ENCODE results near the gene PANK2.
"Not testable (repeated sequence)": the region's sequence is repeated elsewhere in the genome, so short reads cannot be mapped to it uniquely, and the experiment has no call there.

Gene PANK2

DNA sequence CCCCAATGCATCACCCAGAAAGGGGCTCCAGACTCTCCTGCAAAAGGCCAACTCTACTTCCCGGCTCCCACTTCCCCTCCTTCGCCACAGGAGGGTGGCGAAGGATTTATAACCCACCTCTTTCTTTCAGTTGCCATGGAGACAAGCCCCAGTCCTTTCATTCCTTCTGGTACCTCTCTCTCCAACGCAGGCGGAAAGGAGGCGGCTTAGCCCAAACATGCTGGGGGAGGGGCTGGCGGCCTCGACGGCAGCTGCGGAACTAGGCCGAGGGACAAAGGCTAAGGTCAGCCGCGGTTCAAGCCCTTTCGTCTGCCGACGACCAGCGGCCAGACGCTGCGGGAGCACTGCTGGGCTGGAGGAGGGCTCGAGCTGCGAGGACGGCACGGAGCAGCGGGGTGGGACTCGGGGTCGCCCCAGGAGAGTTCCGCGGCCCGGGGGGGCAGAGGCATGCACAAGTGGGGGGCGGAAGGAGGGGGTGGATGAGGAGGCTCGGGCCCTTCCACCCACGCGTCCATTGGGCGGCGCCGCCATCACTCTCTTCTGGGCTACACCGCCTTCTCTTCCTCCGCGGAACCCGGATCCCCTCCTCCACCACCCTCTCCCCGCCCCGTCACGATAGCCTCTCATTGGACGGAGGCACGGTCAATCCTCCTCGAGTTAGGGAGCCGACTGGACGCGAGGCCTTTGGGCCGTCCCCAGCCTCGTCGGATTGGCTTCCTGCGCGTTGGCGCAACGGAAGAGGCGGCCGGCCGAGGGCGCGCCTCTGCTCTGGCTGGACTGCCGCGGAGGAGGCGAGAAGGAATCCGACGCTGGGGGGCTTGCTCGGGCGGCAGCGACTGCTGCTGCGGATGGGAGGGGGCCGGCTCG lies at the start of gene PANK2:
PANK2 (plus strand) TSS at position 766 of the 867 bp plus-strand sequence.
- peak; percentile 95 for DNase-seq (ENCODE audit: low spot score)

DNA sequence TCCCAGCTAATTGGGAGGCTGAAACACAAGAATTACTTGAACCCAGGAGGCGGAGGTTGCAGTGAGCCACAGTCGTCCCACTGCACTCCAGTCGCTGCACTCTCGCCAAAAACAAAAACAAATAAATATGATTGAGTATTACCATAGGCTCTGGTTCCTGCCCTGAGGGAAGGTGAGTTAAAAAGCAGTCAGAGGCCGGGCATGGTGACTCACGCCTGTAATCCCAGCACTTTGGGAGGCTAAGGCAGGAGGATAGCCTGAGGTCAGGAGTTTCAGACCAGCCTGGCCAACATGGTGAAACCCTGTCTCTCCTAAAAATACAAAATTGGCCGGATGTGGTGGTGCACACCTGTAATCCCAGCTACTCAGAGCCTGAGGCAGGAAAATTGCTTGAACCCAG lies 49.0 kb upstream of the PANK2 start:
- DNase-seq (ENCODE audit: low spot score): not testable (repeated sequence)

DNA sequence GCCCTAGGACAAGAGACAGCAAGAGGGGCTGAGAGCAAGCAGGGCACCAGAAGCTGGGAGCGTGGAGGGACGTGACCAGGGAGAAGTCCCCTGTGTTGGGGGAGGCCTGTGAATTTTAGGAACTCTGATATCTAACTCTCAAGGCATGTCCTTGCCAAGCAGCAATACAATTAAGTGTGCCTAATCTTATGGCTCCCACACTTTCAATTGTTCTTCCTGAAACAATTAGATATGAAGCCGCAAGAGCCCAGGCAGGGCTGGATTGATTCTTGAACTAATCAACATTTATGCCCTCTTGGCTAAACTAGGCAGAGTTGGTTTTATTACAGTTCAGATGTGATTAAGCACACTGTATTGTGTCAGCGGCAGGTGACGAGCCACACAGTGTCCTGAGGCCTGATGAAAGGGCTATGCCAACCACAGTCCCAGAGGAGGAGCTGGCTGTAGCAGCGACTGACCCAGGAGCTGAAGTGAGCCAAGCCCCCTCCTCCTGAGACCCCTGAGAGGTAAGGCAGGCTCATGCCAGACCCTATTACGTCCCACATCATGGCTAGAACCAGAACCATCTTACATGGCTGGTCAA lies 46.7 kb upstream of the PANK2 start:
- DNase-seq (ENCODE audit: low spot score): no peak

DNA sequence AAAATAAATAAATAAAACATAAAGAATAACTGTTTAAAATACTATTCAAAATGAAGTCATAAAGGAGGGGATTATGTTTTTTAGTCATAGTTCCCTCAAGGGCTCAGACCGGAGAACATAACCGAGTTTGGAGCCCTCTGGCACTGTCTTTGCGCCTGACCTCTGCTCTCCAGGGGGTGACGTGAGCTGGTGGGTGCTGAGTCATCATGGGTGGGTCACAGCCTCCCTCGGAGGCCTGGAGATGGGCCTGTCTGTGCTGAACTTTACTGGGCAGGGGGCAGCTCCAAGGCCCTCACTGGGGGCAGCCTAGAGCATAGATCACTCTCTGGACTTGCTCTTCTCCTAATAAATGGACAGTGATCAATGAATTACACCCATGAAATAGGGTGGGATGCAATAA lies 45.7 kb upstream of the PANK2 start:
- no peak for DNase-seq (ENCODE audit: low spot score)

DNA sequence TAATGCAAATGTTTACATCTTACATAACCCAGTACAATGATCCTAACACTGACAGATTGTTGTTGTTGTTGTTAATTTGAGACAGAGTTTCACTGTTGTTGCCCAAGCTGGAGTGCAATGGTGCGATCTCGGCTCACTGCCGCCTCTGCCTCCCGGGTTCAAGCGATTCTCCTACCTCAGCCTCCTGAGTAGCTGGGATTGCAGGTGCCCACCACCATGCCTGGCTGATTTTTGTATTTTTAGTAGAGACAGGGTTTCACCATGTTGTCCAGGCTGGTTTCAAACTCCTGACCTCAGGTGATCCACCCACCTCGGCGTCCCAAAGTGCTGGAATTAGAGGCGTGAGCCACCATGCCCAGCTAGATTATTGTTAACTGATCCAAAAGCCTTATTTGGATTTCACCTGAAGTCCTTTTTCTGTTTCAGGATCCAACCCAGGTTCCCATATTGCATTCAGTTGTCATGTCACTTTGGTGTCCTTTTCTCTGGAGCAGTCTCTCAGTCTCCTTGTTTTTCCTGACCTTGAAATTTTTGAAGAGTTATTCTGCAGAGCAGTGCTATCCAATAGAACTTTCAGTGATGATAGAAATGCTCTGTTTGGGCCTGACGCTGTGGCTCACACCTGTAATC lies 45.1 kb upstream of the PANK2 start:
- DNase-seq (ENCODE audit: low spot score): not testable (repeated sequence)

DNA sequence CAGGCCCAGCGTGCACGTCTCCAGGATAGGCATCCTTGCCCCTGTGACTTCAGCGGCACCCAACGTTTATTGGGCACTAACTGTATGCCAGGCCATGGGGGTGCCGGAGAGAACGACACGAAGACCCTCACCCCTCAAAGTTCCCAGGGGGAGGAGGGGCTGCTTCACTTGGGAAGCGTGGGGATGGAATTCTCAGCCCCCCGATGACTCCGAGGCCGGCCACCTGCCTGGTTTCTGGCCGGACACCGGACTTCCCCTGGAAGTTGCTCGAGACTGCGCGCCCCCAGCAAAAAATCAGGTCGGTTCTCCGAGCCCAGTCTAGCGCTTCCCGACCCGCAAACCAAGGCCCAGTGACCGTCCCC lies 42.8 kb upstream of the PANK2 start:
- no peak for DNase-seq (ENCODE audit: low spot score)

DNA sequence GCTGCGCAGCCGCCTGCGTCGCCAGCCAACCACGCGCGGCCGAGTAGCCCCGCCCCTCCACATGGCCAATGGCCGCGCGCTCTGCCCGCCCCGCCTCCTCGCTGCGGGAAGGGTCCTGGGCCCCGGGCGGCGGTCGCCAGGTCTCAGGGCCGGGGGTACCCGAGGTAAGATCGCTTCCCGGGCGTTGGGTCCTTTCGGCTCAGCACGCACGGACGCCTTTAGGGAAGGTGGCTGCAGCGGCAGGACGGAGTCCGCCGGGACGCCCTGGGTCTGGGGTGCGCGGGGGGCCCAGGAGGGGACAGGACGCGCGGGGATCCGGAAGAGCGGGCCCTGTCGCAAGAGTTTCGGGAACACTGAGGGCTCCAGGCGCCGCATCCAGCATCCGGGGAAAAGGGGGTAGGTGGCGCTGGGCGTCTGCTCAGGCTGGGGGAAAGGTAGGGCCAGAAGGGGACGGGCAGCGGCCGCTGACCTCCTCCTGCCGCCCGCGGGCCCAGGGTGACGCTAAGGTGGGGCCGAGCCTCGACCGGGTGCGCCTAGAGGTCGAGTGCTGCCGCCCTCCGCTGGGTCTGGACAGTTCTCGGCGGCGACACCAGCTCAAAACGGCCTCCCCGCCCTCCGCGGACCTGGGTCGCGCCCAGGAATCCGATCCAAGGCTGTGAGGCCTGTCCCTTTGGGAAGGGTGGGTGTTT lies 42.3 kb upstream of the PANK2 start, which contains the start of gene MAVS:
MAVS (plus strand) TSS at position 95 of the 689 bp plus-strand sequence. CDS start 7,791 bp downstream, outside the sequence.
- DNase-seq (ENCODE audit: low spot score): peak; percentile 76

DNA sequence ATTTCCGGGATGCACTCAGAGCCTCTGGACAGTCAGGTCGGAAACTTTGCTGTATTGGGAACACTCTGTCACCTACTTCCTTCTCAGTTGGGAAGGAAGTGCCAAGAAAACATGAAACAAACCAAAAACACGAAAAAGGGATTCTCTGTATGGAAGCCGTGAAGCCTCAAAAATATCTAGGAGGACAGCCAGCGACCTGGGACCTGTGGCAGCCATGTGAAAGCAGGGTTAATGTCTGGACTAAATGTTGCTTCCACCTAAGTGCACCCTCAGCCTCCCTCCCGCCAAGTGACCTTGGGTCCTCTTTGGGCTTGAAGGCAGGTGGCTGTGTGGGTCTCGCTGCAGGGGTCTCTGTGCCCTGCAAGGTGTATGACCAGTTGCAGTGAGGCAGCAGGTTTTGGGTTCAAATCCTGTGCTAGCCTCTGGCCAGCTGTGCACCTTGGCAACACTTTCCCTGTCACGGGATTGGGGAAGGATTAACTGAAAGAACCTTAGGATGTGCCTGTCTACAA lies 41.7 kb upstream of the PANK2 start:
- no peak for DNase-seq (ENCODE audit: low spot score)

DNA sequence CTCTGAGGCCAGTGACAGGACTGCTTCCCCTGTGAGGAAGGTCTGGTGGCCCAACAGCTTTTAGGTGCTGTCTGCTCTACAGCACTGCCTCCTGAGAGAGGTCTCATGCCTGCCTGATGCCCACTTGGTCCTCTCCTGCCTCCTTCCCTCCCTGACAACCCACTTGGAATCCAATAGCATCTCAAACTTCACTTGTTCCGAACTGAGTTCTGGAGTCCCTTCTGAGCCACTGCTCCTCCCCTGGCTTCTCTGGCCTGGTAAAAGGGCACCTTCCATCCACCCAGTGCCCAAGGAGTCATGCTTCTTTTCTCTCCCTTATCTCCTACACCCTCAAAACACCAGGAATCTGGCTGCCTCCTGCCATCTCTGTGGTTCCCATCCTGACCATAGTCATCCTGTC lies 40.6 kb upstream of the PANK2 start:
- DNase-seq (ENCODE audit: low spot score): no peak

DNA sequence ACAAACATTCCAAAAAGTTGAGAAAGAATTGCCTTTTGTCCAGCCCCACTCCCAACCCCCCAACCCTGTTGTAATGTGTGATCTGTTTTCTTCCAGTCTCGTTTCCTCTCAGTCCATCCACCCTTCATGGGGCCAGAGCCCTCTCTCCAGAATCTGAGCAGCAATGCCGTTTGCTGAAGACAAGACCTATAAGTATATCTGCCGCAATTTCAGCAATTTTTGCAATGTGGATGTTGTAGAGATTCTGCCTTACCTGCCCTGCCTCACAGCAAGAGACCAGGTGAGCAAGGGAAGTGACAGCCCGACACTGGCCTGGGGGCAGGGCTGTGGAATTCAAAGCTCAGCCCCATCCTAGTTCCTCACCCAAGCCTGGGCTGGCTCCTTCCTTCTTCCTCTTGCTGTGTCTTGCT lies 34.7 kb upstream of the PANK2 start:
- no peak for DNase-seq (ENCODE audit: low spot score)

DNA sequence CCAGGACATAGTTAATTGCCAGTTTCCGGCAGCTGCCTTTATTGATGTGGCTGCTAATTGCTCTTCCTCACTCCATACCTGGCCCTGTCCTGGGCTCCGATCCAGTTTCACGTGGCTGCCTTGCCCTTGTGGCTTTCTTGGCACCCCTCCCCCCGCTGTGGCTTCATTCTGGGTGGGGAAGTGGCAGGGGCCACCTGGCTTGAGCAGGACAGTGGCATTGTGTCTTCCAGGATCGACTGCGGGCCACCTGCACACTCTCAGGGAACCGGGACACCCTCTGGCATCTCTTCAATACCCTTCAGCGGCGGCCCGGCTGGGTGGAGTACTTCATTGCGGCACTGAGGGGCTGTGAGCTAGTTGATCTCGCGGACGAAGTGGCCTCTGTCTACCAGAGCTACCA lies 31.8 kb upstream of the PANK2 start:
- DNase-seq (ENCODE audit: low spot score): no peak

DNA sequence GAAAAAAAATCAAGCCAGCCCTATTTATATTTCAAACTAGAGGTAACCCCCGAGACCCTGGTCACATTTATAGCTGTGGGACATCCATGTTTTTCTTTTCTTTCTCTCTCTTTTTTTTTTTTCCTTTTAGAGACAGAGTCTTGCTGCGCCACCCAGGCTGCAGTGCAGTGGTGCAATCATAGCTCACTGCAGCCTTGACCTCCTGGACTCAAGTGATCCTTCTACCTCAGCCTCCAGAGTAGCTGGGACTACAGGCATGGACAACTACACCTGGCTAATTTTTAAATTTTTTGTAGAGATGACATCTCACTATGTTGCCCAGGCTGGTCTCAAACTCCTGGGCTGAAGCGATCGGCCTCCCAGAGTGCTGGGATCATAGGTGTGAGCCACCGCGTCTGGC lies 30.5 kb upstream of the PANK2 start:
- no peak for DNase-seq (ENCODE audit: low spot score)

DNA sequence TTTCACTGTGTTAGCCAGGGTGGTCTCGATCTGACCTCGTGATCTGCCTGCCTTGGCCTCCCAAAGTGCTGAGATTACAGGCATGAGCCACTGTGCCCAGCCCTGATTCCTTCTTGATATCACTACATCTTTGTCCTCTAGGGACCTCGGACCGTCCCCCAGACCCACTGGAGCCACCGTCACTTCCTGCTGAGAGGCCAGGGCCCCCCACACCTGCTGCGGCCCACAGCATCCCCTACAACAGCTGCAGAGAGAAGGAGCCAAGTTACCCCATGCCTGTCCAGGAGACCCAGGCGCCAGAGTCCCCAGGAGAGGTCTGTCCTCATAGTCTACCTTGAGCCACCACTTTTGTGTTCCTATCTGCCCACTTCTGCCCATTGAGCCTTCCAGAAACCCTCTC lies 28.0 kb upstream of the PANK2 start:
- no peak for DNase-seq (ENCODE audit: low spot score)

DNA sequence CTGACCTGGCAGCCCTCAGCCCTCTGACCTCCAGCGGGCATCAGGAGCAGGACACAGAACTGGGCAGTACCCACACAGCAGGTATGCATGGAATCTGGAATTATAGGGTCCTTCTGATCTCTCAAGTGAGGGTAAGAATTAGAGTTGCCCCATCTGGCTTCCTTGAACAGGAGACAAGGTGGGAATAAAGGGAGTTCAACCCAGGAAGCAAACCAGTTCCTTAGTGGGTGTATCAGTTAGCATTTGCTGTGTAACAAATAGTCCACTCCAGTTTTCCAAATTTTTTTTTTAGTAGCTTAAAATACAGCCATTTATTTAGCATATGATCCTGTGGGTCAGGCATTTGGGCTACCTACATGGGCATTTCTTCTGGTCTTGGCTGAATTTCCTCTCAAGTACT lies 26.9 kb upstream of the PANK2 start:
- DNase-seq (ENCODE audit: low spot score): no peak

DNA sequence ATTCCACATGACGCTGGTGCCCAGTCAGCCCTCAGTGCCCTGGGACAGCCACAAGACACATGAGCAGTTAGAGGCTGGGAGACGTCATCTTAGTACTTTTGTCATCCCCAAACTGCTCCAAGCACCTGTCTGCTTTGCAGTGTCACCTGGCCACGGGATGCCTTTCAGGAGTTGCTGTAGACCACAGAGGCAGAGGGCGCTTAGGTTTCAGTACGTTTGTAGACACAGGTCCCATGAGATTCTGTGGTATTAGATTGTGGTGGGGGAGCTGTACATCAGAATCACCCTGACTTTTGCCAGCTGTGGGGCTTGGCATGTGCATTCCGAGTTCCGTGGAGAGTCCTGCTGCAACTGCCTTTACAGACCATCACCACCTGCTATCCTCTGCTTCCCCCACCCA lies 25.9 kb upstream of the PANK2 start:
- no peak for DNase-seq (ENCODE audit: low spot score)

DNA sequence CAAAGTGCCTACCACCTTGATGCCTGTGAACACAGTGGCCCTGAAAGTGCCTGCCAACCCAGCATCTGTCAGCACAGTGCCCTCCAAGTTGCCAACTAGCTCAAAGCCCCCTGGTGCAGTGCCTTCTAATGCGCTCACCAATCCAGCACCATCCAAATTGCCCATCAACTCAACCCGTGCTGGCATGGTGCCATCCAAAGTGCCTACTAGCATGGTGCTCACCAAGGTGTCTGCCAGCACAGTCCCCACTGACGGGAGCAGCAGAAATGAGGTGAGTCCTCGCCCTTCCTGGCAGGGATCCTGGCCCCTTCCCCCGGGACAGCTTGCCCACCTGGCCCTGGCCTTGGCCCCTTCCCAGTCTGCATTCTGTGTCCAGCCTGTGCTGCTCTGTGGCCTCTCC lies 24.7 kb upstream of the PANK2 start:
- DNase-seq (ENCODE audit: low spot score): no peak

DNA sequence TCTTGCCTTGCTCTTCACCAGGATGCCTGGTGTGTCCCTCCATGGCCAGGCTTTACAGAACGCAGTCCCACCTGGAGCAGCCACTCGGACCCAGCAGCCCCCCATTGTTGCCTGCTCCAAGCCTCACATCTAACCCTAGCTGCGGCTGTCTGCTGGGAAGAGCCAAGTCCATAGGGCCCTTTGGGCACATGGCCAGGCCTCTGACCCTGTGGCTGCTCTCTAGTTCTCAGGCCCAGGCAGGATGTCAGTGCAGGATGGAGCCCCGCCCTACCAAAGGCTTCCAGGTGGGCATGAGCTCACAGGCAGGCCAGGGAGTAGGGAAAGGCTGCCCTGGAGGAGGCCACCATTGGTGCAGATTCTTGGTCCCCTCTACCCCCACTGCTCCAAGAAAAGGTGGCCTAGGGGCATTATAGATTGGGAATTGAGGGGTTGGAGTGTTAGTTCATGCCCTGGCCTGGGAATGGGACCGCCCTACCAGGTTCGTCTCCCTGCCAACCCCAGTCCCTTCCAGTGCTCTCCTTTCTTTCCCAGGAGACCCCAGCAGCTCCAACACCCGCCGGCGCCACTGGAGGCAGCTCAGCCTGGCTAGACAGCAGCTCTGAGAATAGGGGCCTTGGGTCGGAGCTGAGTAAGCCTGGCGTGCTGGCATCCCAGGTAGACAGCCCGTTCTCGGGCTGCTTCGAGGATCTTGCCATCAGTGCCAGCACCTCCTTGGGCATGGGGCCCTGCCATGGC lies 23.9 kb upstream of the PANK2 start:
- no peak for DNase-seq (ENCODE audit: low spot score)

DNA sequence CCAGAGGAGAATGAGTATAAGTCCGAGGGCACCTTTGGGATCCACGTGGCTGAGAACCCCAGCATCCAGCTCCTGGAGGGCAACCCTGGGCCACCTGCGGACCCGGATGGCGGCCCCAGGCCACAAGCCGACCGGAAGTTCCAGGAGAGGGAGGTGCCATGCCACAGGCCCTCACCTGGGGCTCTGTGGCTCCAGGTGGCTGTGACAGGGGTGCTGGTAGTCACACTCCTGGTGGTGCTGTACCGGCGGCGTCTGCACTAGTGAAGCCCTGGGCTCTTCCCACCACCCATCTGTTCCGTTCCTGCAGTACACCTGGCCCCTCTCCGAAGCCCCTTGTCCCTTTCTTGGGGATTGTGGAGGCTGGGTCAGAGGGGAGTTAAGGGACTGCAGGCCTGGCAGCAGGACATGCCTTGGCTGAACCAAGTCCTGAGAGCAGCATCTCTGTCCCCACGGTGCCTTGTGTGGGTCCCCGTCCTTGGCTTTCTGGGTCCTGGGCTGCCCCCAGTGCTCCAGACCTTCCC lies 23.2 kb upstream of the PANK2 start:
- DNase-seq (ENCODE audit: low spot score): no peak

DNA sequence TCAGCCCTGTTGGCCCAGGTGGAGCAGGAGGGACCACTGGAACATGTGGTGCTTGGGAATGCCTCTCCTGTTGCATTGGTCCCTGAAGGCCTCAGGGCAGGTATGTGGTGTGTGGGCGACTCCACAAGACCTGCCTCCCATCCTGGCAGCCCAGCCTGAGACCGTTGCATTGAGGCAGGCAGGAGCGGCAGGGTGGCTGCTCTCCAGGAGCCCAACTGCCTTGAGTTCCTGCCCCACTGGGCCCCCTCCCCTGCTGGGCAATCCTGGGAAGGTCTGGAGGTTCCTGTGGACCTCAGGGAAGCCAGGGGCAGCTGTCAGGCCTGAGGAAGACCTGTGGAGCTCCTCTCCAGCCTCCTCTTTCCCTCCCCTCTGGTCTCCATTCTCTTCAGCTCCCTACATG lies 22.7 kb upstream of the PANK2 start:
- no peak for DNase-seq (ENCODE audit: low spot score)

DNA sequence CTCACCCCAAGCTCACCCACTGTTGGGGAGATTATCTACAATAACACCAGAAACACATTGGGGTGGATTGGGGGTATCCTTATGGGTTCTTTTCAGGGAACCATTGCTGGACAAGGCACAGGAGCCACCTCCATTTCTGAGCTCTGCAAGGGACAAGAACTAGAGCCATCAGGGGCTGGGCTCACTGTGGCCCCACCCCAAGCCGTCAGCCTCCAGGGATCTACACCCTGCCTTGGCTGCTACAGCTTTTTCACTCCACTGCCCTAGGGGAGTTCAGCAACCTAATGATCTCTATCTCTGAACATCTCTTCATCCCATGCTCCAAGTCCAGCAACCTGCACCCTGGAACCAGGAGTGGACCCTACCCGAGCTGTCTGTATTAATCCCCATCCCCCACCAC lies 21.4 kb upstream of the PANK2 start:
- DNase-seq (ENCODE audit: low spot score): no peak

DNA sequence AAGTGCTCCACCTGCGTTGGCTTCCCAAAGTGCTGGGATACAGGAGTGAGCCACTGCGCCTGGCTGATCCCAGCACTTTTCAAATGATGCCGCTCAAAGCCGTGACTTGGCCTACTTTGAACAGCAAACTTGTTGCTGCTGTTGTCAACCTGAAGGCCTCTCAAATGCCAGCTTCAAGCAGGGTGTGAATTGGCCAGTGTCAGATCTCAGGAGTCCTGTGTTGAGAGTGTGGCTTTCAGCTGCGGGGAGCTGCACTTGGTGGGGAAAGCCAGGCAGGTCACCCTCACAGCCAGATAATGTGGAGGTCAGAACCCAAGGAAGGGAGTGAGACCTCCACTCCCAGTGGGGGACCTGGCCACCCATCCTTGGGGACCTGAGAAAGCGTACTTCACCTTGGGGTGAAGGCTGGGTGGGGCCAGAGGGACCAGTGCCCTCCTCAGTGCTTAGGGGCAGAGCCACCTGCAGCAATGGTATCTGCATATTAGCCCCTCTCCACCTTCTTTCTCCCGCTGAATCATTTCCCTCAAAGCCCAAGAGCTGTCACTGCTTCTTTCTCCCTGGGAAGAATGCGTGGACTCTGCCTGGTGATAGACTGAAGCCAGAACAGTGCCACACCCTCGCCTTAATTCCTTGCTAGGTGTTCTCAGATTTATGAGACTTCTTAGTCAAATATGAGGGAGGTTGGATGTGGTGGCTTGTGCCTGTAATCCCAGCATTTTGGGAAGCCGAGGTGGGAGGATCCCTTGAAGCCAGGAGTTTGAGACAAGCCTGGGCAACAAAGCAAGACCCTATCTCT lies 19.1 kb upstream of the PANK2 start:
- DNase-seq (ENCODE audit: low spot score): no peak
